Gastroesophageal sphincter (tissue), 3 donors: ENCODE results near the gene ITGAL.
"Not testable (repeated sequence)": the region's sequence is repeated elsewhere in the genome, so short reads cannot be mapped to it uniquely, and the experiment has no call there.

ENCODE experiments used
- EP300 ChIP-seq: sonication (generic); formaldehyde crosslinking; IDR thresholded peaks from one replicate; pipeline ENCODE4 v1.6.1; 2017; ENCODE audit warnings: antibody characterized with exemption, mild to moderate bottlenecking
- POLR2A ChIP-seq, 2 donors: fragments of 450-650 bp; IDR thresholded peaks; one replicate each; pipeline ENCODE4 v1.6.1; 2017; ENCODE audit warnings: antibody characterized with exemption in 2 of 2, mild to moderate bottlenecking in 2 of 2, moderate library complexity in 1 of 2
- TF ChIP-seq, protein P1 (sequence below), 4 experiments: fragments of 200-600 bp in 2 of 4; fragments of 450-650 bp in 2 of 4; sonication (generic) in 1 of 4; IDR thresholded peaks; one replicate each; pipeline ENCODE4 v1.5.1; 2017 to 2019; ENCODE audit warnings: antibody characterized with exemption in 4 of 4, mild to moderate bottlenecking in 2 of 4, moderate library complexity in 2 of 4

DNA sequence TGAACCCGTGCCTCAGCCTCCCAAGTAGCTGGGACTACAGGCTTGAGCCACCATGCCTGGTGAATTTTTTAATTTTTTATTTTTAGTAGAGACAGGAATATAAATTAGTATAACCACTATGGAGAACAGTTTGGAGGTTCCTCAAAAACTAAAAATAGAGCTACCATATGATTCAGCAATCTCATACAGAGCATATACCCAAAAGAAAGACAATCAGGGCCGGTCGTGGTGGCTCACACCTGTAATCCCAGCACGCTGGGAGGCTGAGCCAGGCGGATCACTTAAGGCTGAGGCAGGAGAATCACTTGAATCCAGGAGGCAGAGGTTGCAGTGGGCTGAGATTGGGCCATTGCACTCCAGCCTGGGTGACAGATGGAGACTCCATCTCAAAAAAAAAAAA lies 11.1 kb upstream of the ITGAL start:
- TF ChIP-seq EP300; POLR2A (IDR thresholded peaks at IDR 0.05): not testable (repeated sequence)
- TF ChIP-seq, protein P1, sequence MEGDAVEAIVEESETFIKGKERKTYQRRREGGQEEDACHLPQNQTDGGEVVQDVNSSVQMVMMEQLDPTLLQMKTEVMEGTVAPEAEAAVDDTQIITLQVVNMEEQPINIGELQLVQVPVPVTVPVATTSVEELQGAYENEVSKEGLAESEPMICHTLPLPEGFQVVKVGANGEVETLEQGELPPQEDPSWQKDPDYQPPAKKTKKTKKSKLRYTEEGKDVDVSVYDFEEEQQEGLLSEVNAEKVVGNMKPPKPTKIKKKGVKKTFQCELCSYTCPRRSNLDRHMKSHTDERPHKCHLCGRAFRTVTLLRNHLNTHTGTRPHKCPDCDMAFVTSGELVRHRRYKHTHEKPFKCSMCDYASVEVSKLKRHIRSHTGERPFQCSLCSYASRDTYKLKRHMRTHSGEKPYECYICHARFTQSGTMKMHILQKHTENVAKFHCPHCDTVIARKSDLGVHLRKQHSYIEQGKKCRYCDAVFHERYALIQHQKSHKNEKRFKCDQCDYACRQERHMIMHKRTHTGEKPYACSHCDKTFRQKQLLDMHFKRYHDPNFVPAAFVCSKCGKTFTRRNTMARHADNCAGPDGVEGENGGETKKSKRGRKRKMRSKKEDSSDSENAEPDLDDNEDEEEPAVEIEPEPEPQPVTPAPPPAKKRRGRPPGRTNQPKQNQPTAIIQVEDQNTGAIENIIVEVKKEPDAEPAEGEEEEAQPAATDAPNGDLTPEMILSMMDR (IDR thresholded peaks at IDR 0.05) = not testable (repeated sequence)
